HFF-Myc (cell line): ENCODE data around the gene LDLRAD4.

Source experiments
- DNase-seq: peaks from one replicate; pipeline ENCODE4 v3.0.0-alpha.2; 2011; ENCODE audit warnings: low read depth; ENCODE audit errors: extremely low read depth
- H3K4me3 ChIP-seq: replicated peaks from 2 replicates; pipeline ENCODE4 v1.5.1; 2011; ENCODE audit warnings: low read depth, mild to moderate bottlenecking, control low read depth, low read length
- CTCF ChIP-seq: IDR thresholded peaks from 2 replicates; pipeline ENCODE4 v1.5.1; 2012; ENCODE audit warnings: mild to moderate bottlenecking, low read depth, low read length, control low read depth; ENCODE audit errors: missing control alignments

Gene LDLRAD4

GRCh38 chr18:13431886-13432285 is 213.3 kb downstream of the LDLRAD4 start:
- DNase-seq: no peak
- TF ChIP-seq CTCF: no peak
- H3K4me3 ChIP-seq: no peak overlapping the region

- DNase-seq: no peak
- TF ChIP-seq CTCF: no peak
- H3K4me3 ChIP-seq: no peak overlapping the region
Measured at GRCh38 chr18:13433125-13433524, 214.6 kb downstream of the LDLRAD4 start.

- TF ChIP-seq CTCF: no peak
- H3K4me3 ChIP-seq: no peak overlapping the region
- DNase-seq: no peak
Measured at GRCh38 chr18:13433685-13434084, 215.1 kb downstream of the LDLRAD4 start.

- DNase-seq: no peak
- no peak overlapping the region for H3K4me3 ChIP-seq
- TF ChIP-seq CTCF: no peak
Measured at GRCh38 chr18:13434854-13435253, 216.3 kb downstream of the LDLRAD4 start.

GRCh38 chr18:13435586-13436333 is 217.2 kb downstream of the LDLRAD4 start:
- no peak overlapping the region for H3K4me3 ChIP-seq
- TF ChIP-seq CTCF: no peak
- DNase-seq: no peak

GRCh38 chr18:13436576-13436975 is 218.0 kb downstream of the LDLRAD4 start:
- H3K4me3 ChIP-seq: no peak overlapping the region
- DNase-seq: no peak
- no peak for TF ChIP-seq CTCF

GRCh38 chr18:13437034-13437433 is 218.5 kb downstream of the LDLRAD4 start:
- H3K4me3 ChIP-seq: no peak overlapping the region
- no peak for DNase-seq
- no peak for TF ChIP-seq CTCF
